Parietal lobe (tissue), 2 donors: ENCODE results near the gene LIMS1. TPM values are rescaled to one million over a fixed set of nuclear protein-coding genes. Genes with fewer than 3 reads are reported as not detected.

Experiments used
- small RNA-seq: library from RNA; depleted of rRNA; stranded (forward); fragments of <200 nt; gene quantifications from one replicate; pipeline ENCODE3, GENCODE V24; 2014; ENCODE audit warnings: low replicate concordance
- total RNA-seq: library from RNA; depleted of rRNA; stranded (reverse); fragments of >200 nt; gene quantifications from one replicate; pipeline ENCODE4 v1.2.3, GENCODE V29; 2014

Gene LIMS1
- 20.7 TPM for total RNA-seq

GRCh38 chr2:108533832-108534583, at the start of gene LIMS1:
Gene LIMS1, plus strand, starts transcription at chr2:108534470. Its CDS starts 93 bp downstream, at chr2:108534563.

GRCh38 chr2:108719149-108720044, 185.1 kb downstream of the LIMS1 start, which contains the start of gene RANBP2:
Gene RANBP2, plus strand, starts transcription at chr2:108719482. Its CDS starts 125 bp downstream, at chr2:108719607.

Small RNA genes within 50 kb of the gene (small RNA-seq; reads per million reads assigned to genes)
- gene AC010095.1, result not detected

Other genes starting within 250 kb of the LIMS1 start
- 0.31 TPM for gene SULT1C2, start 245.6 kb upstream of the LIMS1 start, total RNA-seq
- gene SULT1C4, start 156.5 kb upstream of the LIMS1 start, total RNA-seq, result 11.9 TPM
- 60.1 TPM for gene GCC2, start 85.3 kb upstream of the LIMS1 start, total RNA-seq
- 128 TPM for gene RANBP2, start 185.0 kb downstream of the LIMS1 start, total RNA-seq